IPS-15b (cell line): ENCODE data around the gene ANO1.

ENCODE experiments used
- H3K27me3 ChIP-seq: one replicate; pipeline ENCODE4 v1.6.1; 2013; ENCODE audit warnings: low read length; ENCODE audit not compliant: control insufficient read depth, insufficient read depth
- H3K36me3 ChIP-seq: one replicate; pipeline ENCODE4 v1.6.1; 2013; ENCODE audit warnings: low read length; ENCODE audit not compliant: control insufficient read depth, insufficient read depth
- H3K4me1 ChIP-seq: one replicate; pipeline ENCODE4 v1.6.1; 2013; ENCODE audit warnings: mild to moderate bottlenecking, low read length; ENCODE audit not compliant: control insufficient read depth, insufficient read depth
- H3K4me3 ChIP-seq: one replicate; pipeline ENCODE4 v1.5.1; 2013; ENCODE audit warnings: low read depth, low read length
- H3K9ac ChIP-seq: one replicate; pipeline ENCODE4 v1.6.1; 2013; ENCODE audit warnings: low read depth, mild to moderate bottlenecking, low read length
- H3K9me3 ChIP-seq: one replicate; pipeline ENCODE4 v1.6.1; 2013; ENCODE audit warnings: mild to moderate bottlenecking, low read length; ENCODE audit not compliant: control insufficient read depth, insufficient read depth

The ANO1 gene

GRCh38 chr11:70036971-70037882, 40.9 kb upstream of the ANO1 start:
- H3K27me3 ChIP-seq, result no peaks in the 10 kb centered on the region
- no peaks in the 10 kb centered on the region for H3K4me1 ChIP-seq
- H3K36me3 ChIP-seq, result no peaks in the 10 kb centered on the region
- no peaks in the 10 kb centered on the region for H3K9me3 ChIP-seq
- H3K9ac ChIP-seq, result no peak overlapping the region
- no peak overlapping the region for H3K4me3 ChIP-seq

- H3K27me3 ChIP-seq, result no peaks in the 10 kb centered on the region
- H3K9ac ChIP-seq, result no peak overlapping the region
- H3K9me3 ChIP-seq, result peaks cover 4% of the 10 kb centered on the region
- no peaks in the 10 kb centered on the region for H3K36me3 ChIP-seq
- no peak overlapping the region for H3K4me3 ChIP-seq
- H3K4me1 ChIP-seq, result no peaks in the 10 kb centered on the region
These were observed 39.9 kb upstream of the ANO1 start for GRCh38 chr11:70038034-70038834.

- H3K4me3 ChIP-seq, result no peak overlapping the region
- H3K27me3 ChIP-seq, result no peaks in the 10 kb centered on the region
- H3K9me3 ChIP-seq, result peaks cover 14% of the 10 kb centered on the region
- H3K4me1 ChIP-seq, result no peaks in the 10 kb centered on the region
- no peaks in the 10 kb centered on the region for H3K36me3 ChIP-seq
- no peak overlapping the region for H3K9ac ChIP-seq
These were observed 37.7 kb upstream of the ANO1 start for GRCh38 chr11:70040452-70040851.

- no peaks in the 10 kb centered on the region for H3K36me3 ChIP-seq
- H3K9ac ChIP-seq, result no peak overlapping the region
- H3K4me1 ChIP-seq, result no peaks in the 10 kb centered on the region
- H3K9me3 ChIP-seq, result peaks cover 14% of the 10 kb centered on the region
- no peaks in the 10 kb centered on the region for H3K27me3 ChIP-seq
- H3K4me3 ChIP-seq, result no peak overlapping the region
These were observed 37.1 kb upstream of the ANO1 start for GRCh38 chr11:70040869-70041501.

GRCh38 chr11:70043482-70043881, 34.6 kb upstream of the ANO1 start:
- no peak overlapping the region for H3K9ac ChIP-seq
- H3K27me3 ChIP-seq, result no peaks in the 10 kb centered on the region
- H3K4me1 ChIP-seq, result no peaks in the 10 kb centered on the region
- peaks cover 14% of the 10 kb centered on the region for H3K9me3 ChIP-seq
- H3K36me3 ChIP-seq, result no peaks in the 10 kb centered on the region
- no peak overlapping the region for H3K4me3 ChIP-seq

DNA sequence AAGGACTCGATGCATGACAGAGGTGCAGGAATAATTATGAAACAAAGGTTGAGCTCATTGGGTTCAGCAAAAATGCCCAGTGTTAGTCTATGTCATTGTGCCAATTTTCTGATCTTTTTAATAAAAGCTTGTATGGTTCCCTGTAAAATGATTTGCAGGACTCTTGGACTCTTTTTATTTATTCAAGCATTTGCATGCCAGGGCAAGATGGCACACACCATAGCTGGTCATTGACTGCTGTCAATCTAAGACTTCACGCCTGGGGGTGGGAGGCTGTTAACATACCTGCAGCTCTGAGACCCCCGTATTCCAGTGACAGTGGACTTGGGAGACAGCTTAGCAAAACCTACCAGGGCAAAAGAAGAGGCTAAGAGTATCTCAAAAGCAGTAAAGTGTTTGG, 32.0 kb upstream of the ANO1 start:
- Histone ChIP-seq H3K4me1 (no peaks in the 10 kb centered on the region), H3K4me3 (no peak overlapping the region), H3K27me3 (no peaks in the 10 kb centered on the region), H3K36me3 (no peaks in the 10 kb centered on the region), H3K9ac (no peak overlapping the region), H3K9me3 (peaks cover 14% of the 10 kb centered on the region)

GRCh38 chr11:70048279-70049024, 29.7 kb upstream of the ANO1 start:
- H3K4me3 ChIP-seq, result no peak overlapping the region
- H3K4me1 ChIP-seq, result no peaks in the 10 kb centered on the region
- H3K27me3 ChIP-seq, result no peaks in the 10 kb centered on the region
- peaks cover 8% of the 10 kb centered on the region for H3K9me3 ChIP-seq
- no peaks in the 10 kb centered on the region for H3K36me3 ChIP-seq
- no peak overlapping the region for H3K9ac ChIP-seq

DNA sequence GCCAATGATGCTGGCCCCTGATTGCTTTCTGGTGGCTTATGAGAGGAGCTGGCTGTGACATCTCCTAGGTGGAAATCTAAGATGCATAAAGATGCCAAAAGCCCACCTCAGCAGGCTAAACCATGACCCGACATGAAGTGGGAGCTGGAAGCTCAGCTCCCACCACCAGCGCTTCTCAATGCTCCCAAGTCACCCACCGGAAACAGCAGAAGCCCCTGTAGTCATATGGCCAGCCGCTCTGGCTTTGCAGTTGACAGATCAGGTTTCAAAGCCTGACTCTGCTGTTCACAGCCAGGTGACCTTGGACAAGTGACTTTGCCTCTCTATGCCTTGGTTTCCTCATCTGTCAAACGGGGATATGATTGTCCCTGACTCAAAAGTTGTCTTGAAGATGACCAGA, 29.1 kb upstream of the ANO1 start:
- peaks cover 2% of the 10 kb centered on the region for H3K9me3 ChIP-seq
- no peak overlapping the region for H3K4me3 ChIP-seq
- H3K36me3 ChIP-seq, result no peaks in the 10 kb centered on the region
- H3K9ac ChIP-seq, result no peak overlapping the region
- no peaks in the 10 kb centered on the region for H3K4me1 ChIP-seq
- H3K27me3 ChIP-seq, result no peaks in the 10 kb centered on the region

DNA sequence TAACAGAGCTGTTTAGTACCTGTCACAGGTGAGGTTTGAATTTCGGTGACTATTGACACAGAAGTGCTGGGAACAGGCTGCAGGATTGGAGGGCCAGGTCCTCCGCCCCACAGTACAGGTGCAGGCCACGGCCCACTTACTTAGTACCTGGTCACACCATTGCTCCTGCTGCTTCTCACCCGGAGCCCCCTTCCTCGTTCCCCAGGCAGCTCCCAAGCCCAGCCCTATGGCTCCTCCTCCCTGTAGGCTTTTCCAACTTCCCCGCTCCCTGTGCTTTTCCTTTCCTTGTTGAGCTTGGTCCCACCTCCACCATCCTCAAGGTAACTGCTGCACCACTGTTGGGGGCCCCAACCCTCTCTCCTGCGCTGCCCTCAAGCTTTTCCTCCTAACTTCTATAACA, 27.9 kb upstream of the ANO1 start:
- Histone ChIP-seq H3K4me1 (no peaks in the 10 kb centered on the region), H3K27me3 (no peaks in the 10 kb centered on the region), H3K9me3 (no peaks in the 10 kb centered on the region), H3K36me3 (no peaks in the 10 kb centered on the region), H3K4me3 (no peak overlapping the region), H3K9ac (no peak overlapping the region)

DNA sequence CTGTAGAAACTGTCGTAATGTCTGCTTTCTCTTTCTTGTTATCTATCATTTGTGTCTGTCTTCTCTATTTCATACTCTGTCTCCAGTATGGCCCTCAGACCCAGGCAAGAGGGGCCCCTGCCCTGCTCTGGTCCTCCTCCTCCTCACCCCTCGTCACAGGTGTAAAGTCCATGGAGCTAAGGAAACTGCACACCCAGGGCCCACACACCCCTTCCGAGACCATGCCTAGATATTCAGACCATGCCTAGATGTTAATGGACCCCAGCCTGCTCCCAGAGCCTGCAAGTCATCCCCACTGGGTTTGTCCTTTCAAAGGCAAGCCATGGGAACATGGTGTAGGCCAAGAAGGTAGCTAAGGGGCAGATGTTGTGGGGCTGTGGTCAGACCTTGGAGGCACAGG, 24.1 kb upstream of the ANO1 start:
- no peak overlapping the region for H3K4me3 ChIP-seq
- H3K27me3 ChIP-seq, result no peaks in the 10 kb centered on the region
- no peaks in the 10 kb centered on the region for H3K36me3 ChIP-seq
- H3K9ac ChIP-seq, result no peak overlapping the region
- no peaks in the 10 kb centered on the region for H3K4me1 ChIP-seq
- no peaks in the 10 kb centered on the region for H3K9me3 ChIP-seq

DNA sequence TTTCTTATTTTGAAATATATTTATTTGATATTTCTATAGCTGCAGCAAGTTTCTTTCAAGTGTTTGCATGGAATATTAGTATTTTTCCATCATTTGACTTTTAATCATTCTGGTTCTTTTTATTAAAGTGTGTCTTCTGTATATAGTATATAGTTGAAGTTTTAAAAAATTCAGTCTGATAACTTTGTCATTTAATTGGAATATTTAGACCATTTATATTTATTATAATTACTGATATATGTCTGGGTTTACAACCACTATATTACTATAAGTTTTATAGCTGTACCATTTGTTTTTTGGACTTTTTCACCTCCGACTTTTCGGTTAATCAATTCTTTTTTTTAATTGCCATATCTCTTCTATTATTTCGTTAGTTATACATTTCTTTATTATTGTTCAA, 22.7 kb upstream of the ANO1 start:
- Histone ChIP-seq H3K36me3 (no peaks in the 10 kb centered on the region), H3K9ac (no peak overlapping the region), H3K9me3 (no peaks in the 10 kb centered on the region), H3K27me3 (no peaks in the 10 kb centered on the region), H3K4me3 (no peak overlapping the region), H3K4me1 (peaks cover 2% of the 10 kb centered on the region)
